ENCODE measurements around the gene INTS13. TPM values are rescaled to one million over a fixed set of nuclear protein-coding genes. Genes with fewer than 3 reads are reported as not detected.
A peak's percentile ranks its signal among the peaks of the same experiment; 100 is the strongest.

The INTS13 gene
- polyA plus RNA-seq, 1 of the 3 experiments (the other 2 are of a cell fraction) = 7.2 TPM

- Histone ChIP-seq H3K27ac (ENCODE audit: low read depth in 2 of 2, low read length in 1 of 2) (no peak overlapping the region), H3K9me3 (no peaks in the 10 kb centered on the region), H3K9me2 (no peaks in the 10 kb centered on the region), H3K36me3 (replicated peaks in 1 of 2; ENCODE audit: control insufficient read depth in 1 of 2, insufficient read depth in 2 of 2, low read length in 1 of 2) (peaks cover 57 to 75% of the 10 kb centered on the region in 2 experiments), H3K4me2 (no peak overlapping the region), H3K79me2 (ENCODE audit: insufficient read depth) (no peaks in the 10 kb centered on the region), H4K20me1 (ENCODE audit: insufficient read depth) (no peaks in the 10 kb centered on the region), H3F3A (replicated peaks; ENCODE audit: insufficient read depth) (no peaks in the 10 kb centered on the region), H2AFZ (ENCODE audit: low read depth) (no peak overlapping the region), H3K4me3 (ENCODE audit: low read depth in 2 of 2, low read length in 1 of 2) (no peak overlapping the region), H3K27me3 (ENCODE audit: insufficient read depth) (no peaks in the 10 kb centered on the region), H3K4me1 (ENCODE audit: control insufficient read depth in 1 of 2, insufficient read depth in 2 of 2, low read depth in 1 of 2, low read length in 1 of 2) (no peaks in the 10 kb centered on the region; a peak in 1 of 4 replicates), H3K9ac (no peak overlapping the region)
- TF ChIP-seq EP300 (IDR thresholded peaks at IDR 0.05; ENCODE audit: borderline replicate concordance in 1 of 2, low read depth in 1 of 2, low read length in 1 of 2) (no peak), FOXM1 (IDR thresholded peaks at IDR 0.05; ENCODE audit: low read depth) (no peak)
- POLR2A ChIA-PET = no interaction called here
- 88% methylated on average over 2 of the region's 2 CpGs for WGBS (ENCODE audit: low lambda C conversion rate)
- no peak for DNase-seq
- CTCF ChIA-PET = interaction anchor here (1.4 to 1.9 kb wide), 5 partner anchors 9 to 94 kb away, joined by 3 to 8 read pairs (median 4); partner anchors contain the start of genes ITPR2 and TM7SF3
Observed at GRCh38 chr12:26919216-26919555, 18.6 kb downstream of the INTS13 start.

- ChIA-PET POLR2A (no interaction called here), CTCF (interaction anchor here (1.4 to 1.9 kb wide), 5 partner anchors 9 to 95 kb away, joined by 3 to 8 read pairs (median 4); partner anchors contain the start of genes ITPR2 and TM7SF3)
- TF ChIP-seq CTCF (IDR thresholded peaks at IDR 0.05) (peak; percentile 23; the same call in 1 of the 2 replicates), TEAD4 (IDR thresholded peaks at IDR 0.05; ENCODE audit: borderline replicate concordance, insufficient read depth) (peak; percentile 27; the same call in 1 of the 2 replicates), USF2 (IDR thresholded peaks at IDR 0.05; ENCODE audit: borderline replicate concordance, low read depth, low read length) (no peak), EP300 (IDR thresholded peaks at IDR 0.05; ENCODE audit: borderline replicate concordance in 1 of 2, low read depth in 1 of 2, low read length in 1 of 2) (0 out of 4 replicates have a peak, but pooled peaks of 1 of the 2 experiments have one; percentile 10), JUND (IDR thresholded peaks at IDR 0.05) (0 out of 2 replicates have a peak, but pooled peaks have one; percentile 10), EZH2phosphoT487 (IDR thresholded peaks at IDR 0.05; ENCODE audit: borderline replicate concordance, low read depth) (no peak), RAD21 (IDR thresholded peaks at IDR 0.05; ENCODE audit: low read length) (peak; percentile 25; the same call in 1 of the 2 replicates), ZBTB33 (IDR thresholded peaks at IDR 0.05; ENCODE audit: borderline replicate concordance, low read depth) (no peak), PBX3 (IDR thresholded peaks at IDR 0.05) (peak; percentile 6; the same call in 1 of the 2 replicates)
- Histone ChIP-seq H3K27me3 (ENCODE audit: insufficient read depth) (no peaks in the 10 kb centered on the region), H3K36me3 (replicated peaks in 1 of 2; ENCODE audit: control insufficient read depth in 1 of 2, insufficient read depth in 2 of 2, low read length in 1 of 2) (peaks cover 57 to 74% of the 10 kb centered on the region in 2 experiments), H3K4me3 (ENCODE audit: low read depth in 2 of 2, low read length in 1 of 2) (no peak overlapping the region), H3K4me2 (no peak overlapping the region), H4K20me1 (ENCODE audit: insufficient read depth) (no peaks in the 10 kb centered on the region), H3K4me1 (ENCODE audit: control insufficient read depth in 1 of 2, insufficient read depth in 2 of 2, low read depth in 1 of 2, low read length in 1 of 2) (no peaks in the 10 kb centered on the region; a peak in 1 of 4 replicates), H3K27ac (ENCODE audit: low read depth in 2 of 2, low read length in 1 of 2) (no peak overlapping the region), H3K9me2 (no peaks in the 10 kb centered on the region), H3K9ac (no peak overlapping the region), H3K79me2 (ENCODE audit: insufficient read depth) (no peaks in the 10 kb centered on the region), H3K9me3 (no peaks in the 10 kb centered on the region), H3F3A (replicated peaks; ENCODE audit: insufficient read depth) (no peaks in the 10 kb centered on the region), H2AFZ (ENCODE audit: low read depth) (no peak overlapping the region)
- 75% methylated on average over 5 of the region's 5 CpGs for WGBS (ENCODE audit: low lambda C conversion rate)
- DNase-seq = no peak
Observed at GRCh38 chr12:26918321-26919215, 19.2 kb downstream of the INTS13 start.

All from SK-N-SH (cell line).